SIG-M5 treated with dmso at 0.1 percent for 504 hours (cell line): ENCODE data around the gene EPHB1.

Source experiments
- DNase-seq: peaks from one replicate; lab custom pipeline; 2025; ENCODE audit not compliant: unreplicated experiment; lab: John Stamatoyannopoulos, UW

Gene EPHB1

GRCh38 chr3:134846911-134847317 lies 51.9 kb downstream of the EPHB1 start:
- peak; percentile 11 for DNase-seq

GRCh38 chr3:134847349-134847748 lies 52.3 kb downstream of the EPHB1 start:
- no peak for DNase-seq

GRCh38 chr3:134849561-134849960 lies 54.5 kb downstream of the EPHB1 start:
- no peak for DNase-seq

GRCh38 chr3:134850761-134851160 lies 55.7 kb downstream of the EPHB1 start:
- no peak for DNase-seq

- no peak for DNase-seq
Measured at GRCh38 chr3:134852132-134852531, 57.1 kb downstream of the EPHB1 start.

- DNase-seq = peak; percentile 95
Measured at GRCh38 chr3:134852893-134853351, 57.9 kb downstream of the EPHB1 start.

GRCh38 chr3:134854254-134854653 lies 59.2 kb downstream of the EPHB1 start:
- DNase-seq = no peak

GRCh38 chr3:134857356-134857755 lies 62.3 kb downstream of the EPHB1 start:
- DNase-seq = no peak

- no peak for DNase-seq
Measured at GRCh38 chr3:134857776-134858362, 62.8 kb downstream of the EPHB1 start.

GRCh38 chr3:134858441-134859035 lies 63.5 kb downstream of the EPHB1 start:
- no peak for DNase-seq

- DNase-seq = no peak
Measured at GRCh38 chr3:134859341-134859740, 64.3 kb downstream of the EPHB1 start.

- no peak for DNase-seq
Measured at GRCh38 chr3:134860141-134860540, 65.1 kb downstream of the EPHB1 start.

GRCh38 chr3:134863915-134864314 lies 68.9 kb downstream of the EPHB1 start:
- DNase-seq = no peak

- DNase-seq = no peak
Measured at GRCh38 chr3:134864636-134865035, 69.6 kb downstream of the EPHB1 start.

- DNase-seq = no peak
Measured at GRCh38 chr3:134867277-134867676, 72.2 kb downstream of the EPHB1 start.

GRCh38 chr3:134869153-134869726 lies 74.2 kb downstream of the EPHB1 start:
- no peak for DNase-seq

- DNase-seq = no peak
Measured at GRCh38 chr3:134871818-134872217, 76.8 kb downstream of the EPHB1 start.

- no peak for DNase-seq
Measured at GRCh38 chr3:134872440-134873388, 77.7 kb downstream of the EPHB1 start.

GRCh38 chr3:134873789-134874188 lies 78.7 kb downstream of the EPHB1 start:
- no peak for DNase-seq

- DNase-seq = no peak
Measured at GRCh38 chr3:134874737-134875413, 79.8 kb downstream of the EPHB1 start.

GRCh38 chr3:134876836-134877235 lies 81.8 kb downstream of the EPHB1 start:
- no peak for DNase-seq
